IgD-negative memory B cell (primary cell): ENCODE data around the gene SETD1B. TPM values are rescaled to one million over a fixed set of nuclear protein-coding genes. Genes with fewer than 3 reads are reported as not detected.
A peak's percentile ranks its signal among the peaks of the same experiment; 100 is the strongest.
"Not testable (repeated sequence)": the region's sequence is repeated elsewhere in the genome, so short reads cannot be mapped to it uniquely, and the experiment has no call there.

Experiments
- H3K27ac Mint-ChIP-seq, 3 donors: one replicate each; pipeline ENCODE4 v1.8.0; 2020 to 2022; ENCODE audit warnings: mild to moderate bottlenecking in 3 of 3, mixed read lengths in 3 of 3, moderate library complexity in 1 of 3
- H3K27me3 Mint-ChIP-seq: one replicate; pipeline ENCODE4 v1.8.0; 2021; ENCODE audit warnings: mixed read lengths
- H3K36me3 Mint-ChIP-seq: one replicate; pipeline ENCODE4 v1.8.0; 2020; ENCODE audit warnings: mild to moderate bottlenecking, mixed read lengths
- H3K4me1 Mint-ChIP-seq, 3 donors: one replicate each; pipeline ENCODE4 v1.8.0; 2020 to 2022; ENCODE audit warnings: mixed read lengths in 3 of 3, mild to moderate bottlenecking in 1 of 3
- H3K4me3 Mint-ChIP-seq, 4 donors: one replicate each; pipeline ENCODE4 v1.8.0; 2020 to 2022; ENCODE audit warnings: mild to moderate bottlenecking in 4 of 4, mixed read lengths in 4 of 4, moderate library complexity in 3 of 4
- H3K9me3 Mint-ChIP-seq, 3 donors: one replicate each; pipeline ENCODE4 v1.8.0; 2020 to 2021; ENCODE audit warnings: mixed read lengths in 3 of 3, mild to moderate bottlenecking in 1 of 3
- polyA plus RNA-seq: library from polyadenylated mRNA; unstranded; fragments of 300-500 nt; fragmentation: Illumina TruSeq; gene quantifications from one replicate; pipeline ENCODE4 v1.2.3, GENCODE V29; 2021

Gene SETD1B
- polyA plus RNA-seq, 1 donor from 2014 or later, result 2.3 TPM

DNA sequence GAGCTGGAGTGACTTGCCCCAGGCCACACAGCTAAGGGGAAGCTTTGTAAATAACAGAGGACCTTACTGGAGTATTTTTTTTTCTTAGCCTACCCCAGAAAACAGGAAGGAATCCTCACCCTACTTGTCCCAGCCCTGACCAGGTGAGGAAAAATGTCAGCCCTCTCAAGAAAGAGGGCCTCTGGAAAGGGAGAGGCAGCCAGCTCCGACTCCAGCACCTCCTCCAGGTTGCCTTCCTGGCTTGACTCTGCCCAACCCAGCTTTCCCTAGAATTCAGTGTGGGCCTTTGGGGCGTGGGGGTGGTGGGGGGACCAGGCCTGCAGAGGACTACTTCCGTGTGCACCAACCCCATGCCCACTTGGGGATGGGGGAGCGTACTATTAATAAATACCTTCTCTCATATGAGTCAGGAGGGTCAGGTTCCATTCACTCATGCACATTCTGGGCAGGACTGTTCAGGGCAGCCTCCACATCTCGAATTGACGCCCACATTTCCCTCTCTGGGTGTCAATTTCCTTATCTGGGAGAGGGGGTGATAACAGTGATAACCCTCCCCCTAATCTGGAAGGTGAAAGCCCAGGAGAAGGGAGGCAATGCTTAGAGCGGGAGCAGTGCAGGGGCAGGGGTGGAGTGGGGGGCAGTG lies 15.5 kb upstream of the SETD1B start:
- peak overlapping the region; percentile 91 to 98 (median 94) for H3K4me3 Mint-ChIP-seq
- peaks cover 2% of the 10 kb centered on the region for H3K36me3 Mint-ChIP-seq
- H3K4me1 Mint-ChIP-seq, result peaks cover 45 to 62% (median 62%) of the 10 kb centered on the region in 3 donors
- H3K9me3 Mint-ChIP-seq, result no peaks in the 10 kb centered on the region
- H3K27me3 Mint-ChIP-seq, result no peaks in the 10 kb centered on the region
- peak overlapping the region; percentile 98 to 100 (median 100) for H3K27ac Mint-ChIP-seq

DNA sequence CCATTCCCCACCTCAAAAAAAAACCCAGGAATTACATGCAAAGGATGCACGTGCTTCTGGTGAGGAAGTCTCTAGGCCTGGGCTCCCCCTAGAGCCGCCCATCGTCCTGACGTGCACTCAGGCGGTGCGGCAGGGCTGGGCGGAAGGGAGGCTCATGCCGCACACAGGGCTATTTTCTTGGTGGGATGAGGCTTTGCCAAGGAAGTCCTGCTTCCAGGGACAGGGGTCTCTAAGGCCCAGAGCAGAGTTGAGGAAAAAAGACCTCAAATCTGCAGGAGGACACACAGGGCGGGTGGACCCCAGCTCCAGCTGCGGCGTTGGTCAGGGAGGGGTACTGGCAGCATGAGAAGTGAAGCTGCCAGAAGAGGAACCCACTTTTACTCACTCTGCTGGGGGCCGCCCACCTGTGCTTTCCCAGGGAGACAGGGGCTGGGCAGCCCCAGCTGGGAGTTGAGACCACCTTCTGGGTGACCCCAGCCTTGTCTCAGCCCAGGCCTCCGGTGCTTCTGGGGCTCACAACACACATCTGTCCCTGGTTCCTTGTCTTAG lies 14.5 kb upstream of the SETD1B start:
- H3K27me3 Mint-ChIP-seq, result no peaks in the 10 kb centered on the region
- peak overlapping the region; percentile 91 to 98 (median 94) for H3K4me3 Mint-ChIP-seq
- H3K4me1 Mint-ChIP-seq, result peaks cover 42 to 58% (median 57%) of the 10 kb centered on the region in 3 donors
- peak overlapping the region; percentile 98 to 100 (median 100) for H3K27ac Mint-ChIP-seq
- peaks cover 2% of the 10 kb centered on the region for H3K36me3 Mint-ChIP-seq
- no peaks in the 10 kb centered on the region for H3K9me3 Mint-ChIP-seq

DNA sequence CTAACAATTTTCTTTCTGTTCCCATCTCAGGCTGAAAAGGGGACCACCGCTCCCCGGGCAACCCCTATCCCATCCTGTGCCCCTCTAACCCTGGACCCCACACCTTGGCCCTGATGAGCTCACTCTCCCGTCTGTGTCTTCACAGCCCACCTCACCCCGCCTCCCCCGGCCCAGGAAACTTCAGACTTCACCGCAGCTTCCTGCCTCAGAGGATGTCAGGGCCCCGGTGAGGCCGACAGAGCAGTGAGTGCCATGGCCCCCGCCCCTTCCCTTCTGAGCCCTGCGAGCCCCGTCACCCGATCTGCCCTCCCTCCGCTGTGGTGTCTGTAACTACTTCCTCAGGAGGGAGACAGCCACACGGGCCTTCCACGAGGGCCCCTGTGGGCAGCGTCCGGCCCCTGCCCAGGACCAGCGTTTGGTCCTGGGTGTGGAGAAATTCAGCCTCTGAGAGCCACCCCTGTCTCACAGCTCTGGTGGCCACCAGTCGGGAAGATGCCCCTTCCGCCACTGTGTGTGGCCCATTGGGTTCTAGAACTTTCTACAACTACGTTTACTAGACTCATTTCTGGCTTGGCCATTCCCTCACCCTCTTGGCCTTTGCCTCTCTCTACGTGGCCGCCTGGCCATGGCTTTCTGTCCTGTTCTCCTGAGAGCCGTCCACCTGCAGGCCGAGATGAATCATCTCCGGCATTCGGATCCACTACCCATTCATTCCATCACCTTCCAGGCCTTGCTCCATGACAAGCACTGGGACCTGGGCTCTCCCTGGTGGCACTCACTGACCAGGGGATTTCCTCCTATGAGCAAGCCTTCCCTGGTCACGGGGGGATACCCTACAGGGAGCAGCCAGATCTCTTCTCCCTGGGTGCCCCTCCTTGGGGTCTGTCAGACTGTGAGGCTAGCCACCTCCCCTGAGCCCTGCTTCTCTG lies 13.7 kb upstream of the SETD1B start:
- Mint-ChIP-seq H3K9me3 (no peaks in the 10 kb centered on the region), H3K4me3 (peak overlapping the region; percentile 91 to 98 (median 94)), H3K36me3 (peaks cover 2% of the 10 kb centered on the region), H3K4me1 (peaks cover 43 to 58% (median 56%) of the 10 kb centered on the region in 3 donors), H3K27me3 (no peaks in the 10 kb centered on the region), H3K27ac (peak overlapping the region; percentile 98 to 100 (median 100))

- Mint-ChIP-seq H3K27ac (peak overlapping the region; percentile 98 to 100 (median 100)), H3K4me1 (peaks cover 42 to 59% (median 56%) of the 10 kb centered on the region in 3 donors), H3K4me3 (peak overlapping the region; percentile 91 to 97 (median 94))
- not testable (repeated sequence) for H3K27me3 Mint-ChIP-seq, H3K36me3 Mint-ChIP-seq, H3K9me3 Mint-ChIP-seq
These were observed 13.0 kb upstream of the SETD1B start for GRCh38 chr12:121790785-121791184.

DNA sequence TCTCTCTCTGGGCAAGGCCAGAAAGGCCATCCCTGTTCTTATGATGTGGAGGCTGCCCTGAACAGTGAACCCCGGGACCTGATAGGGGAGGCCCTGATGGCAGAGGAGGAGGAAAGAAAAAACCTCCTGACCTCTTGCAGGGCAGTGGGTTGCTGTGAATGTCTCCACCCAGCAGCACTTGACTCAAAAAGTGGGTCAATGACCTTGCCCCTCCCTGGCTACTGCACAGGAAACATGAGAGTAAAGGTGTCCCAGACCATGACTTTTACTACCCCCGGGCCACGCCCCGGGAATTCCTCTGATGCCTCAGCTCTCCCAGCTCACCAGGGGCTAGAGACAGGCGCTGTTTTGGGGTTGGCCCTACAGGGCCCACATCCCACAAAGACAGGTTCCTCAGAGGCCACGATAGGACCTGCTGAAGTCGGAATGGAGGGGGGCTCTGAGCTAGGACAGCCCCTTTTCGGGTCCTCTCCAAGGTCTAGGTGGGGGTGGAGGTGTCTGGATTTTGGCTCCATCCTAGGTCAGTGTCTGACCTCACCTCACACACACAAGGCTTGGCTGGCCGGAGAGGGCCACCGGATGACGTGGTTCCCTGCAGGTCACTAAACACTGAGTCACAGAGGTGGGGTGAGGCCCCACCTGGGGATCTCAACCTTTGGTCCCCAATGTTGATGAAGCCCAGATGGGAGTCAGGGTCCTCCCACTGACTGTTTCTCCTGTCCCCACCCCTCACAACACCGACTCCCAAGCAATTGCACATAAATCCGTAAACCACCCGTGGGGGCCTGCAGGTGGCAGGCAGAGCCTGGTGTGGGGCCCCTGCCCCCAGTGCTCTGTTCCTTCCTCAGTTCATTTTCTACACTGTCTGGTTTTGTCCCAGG lies 11.9 kb upstream of the SETD1B start:
- Mint-ChIP-seq H3K4me3 (peak overlapping the region; percentile 91 to 97 (median 94)), H3K4me1 (peaks cover 40 to 50% (median 49%) of the 10 kb centered on the region in 3 donors), H3K27me3 (no peaks in the 10 kb centered on the region), H3K27ac (peak overlapping the region; percentile 98 to 100 (median 100)), H3K36me3 (peaks cover 2% of the 10 kb centered on the region), H3K9me3 (no peaks in the 10 kb centered on the region)

DNA sequence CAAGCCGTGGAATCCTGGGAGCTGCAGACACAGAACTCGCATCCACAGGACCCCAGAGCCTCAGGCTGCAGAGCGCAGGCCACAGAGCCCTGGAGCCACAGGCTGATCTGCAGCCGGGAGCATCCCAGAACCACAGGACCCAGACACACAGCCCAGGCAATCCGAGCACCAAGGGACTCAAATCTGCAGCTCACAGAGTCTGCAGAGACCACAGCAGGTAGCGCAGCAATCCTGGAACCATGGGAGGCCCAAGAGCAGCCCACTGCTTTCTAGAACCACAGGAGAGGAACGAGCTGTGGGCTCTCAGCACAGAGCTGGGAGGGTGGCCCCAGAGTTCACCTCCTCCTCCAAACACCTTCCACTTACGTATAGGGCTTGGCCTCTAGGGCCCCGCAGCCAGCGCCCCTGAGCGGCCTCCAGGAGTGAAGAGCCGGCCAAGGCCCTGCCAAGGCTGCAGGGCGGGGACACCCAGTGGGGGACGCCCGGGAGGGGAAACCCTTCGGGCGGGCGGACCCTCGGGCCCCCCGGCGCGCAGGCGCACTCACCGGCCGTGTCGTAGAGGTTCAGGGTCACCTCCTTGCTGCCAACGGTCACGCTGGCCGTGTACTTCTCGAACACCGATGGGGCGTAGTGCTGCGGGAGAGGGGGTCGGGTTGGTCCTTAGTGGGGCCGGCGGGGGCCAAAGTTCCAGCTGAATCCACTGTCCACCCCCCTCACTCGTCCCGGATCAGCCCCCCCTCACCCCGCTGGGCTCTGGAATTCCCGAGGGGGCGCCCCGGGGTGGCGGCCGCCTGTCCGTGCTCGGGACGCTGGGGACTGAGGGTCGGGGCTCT lies 11.0 kb upstream of the SETD1B start:
- peak overlapping the region; percentile 91 to 97 (median 94) for H3K4me3 Mint-ChIP-seq
- no peaks in the 10 kb centered on the region for H3K9me3 Mint-ChIP-seq
- peak overlapping the region; percentile 98 to 100 (median 100) for H3K27ac Mint-ChIP-seq
- no peaks in the 10 kb centered on the region for H3K36me3 Mint-ChIP-seq
- H3K4me1 Mint-ChIP-seq, result peaks cover 32 to 46% (median 46%) of the 10 kb centered on the region in 3 donors
- H3K27me3 Mint-ChIP-seq, result no peaks in the 10 kb centered on the region

DNA sequence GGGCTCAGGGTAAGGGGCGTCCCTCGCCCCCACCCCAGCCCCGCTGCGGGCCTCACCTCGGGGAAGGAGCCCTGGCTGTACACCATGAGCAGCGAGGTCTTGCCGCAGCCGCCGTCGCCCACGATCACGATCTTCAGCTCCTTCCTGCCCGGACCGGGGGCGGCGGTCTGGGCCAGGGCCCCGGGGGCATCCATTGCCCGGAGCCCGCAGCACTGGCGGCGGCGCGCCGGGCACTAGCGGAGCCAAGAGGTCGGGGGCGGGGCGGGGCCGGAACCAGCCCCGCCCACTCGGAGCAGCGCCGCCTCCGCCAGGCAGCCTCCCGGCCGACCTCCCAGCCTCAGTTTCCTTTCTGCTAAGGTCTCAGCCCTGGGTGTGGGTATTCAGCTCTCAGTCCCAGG lies 10.4 kb upstream of the SETD1B start, which contains the start of gene RHOF:
Gene RHOF, minus strand, starts transcription at position 249 of the 398 bp plus-strand sequence. Its CDS starts 55 bp downstream, at position 194.
- Mint-ChIP-seq H3K27me3 (no peaks in the 10 kb centered on the region), H3K36me3 (no peaks in the 10 kb centered on the region), H3K9me3 (no peaks in the 10 kb centered on the region), H3K4me1 (peaks cover 34 to 45% (median 42%) of the 10 kb centered on the region in 3 donors), H3K27ac (peak within 1 kb of the TSS; percentile 98 to 100 (median 100)), H3K4me3 (peak within 1 kb of the TSS; percentile 91 to 97 (median 94))

DNA sequence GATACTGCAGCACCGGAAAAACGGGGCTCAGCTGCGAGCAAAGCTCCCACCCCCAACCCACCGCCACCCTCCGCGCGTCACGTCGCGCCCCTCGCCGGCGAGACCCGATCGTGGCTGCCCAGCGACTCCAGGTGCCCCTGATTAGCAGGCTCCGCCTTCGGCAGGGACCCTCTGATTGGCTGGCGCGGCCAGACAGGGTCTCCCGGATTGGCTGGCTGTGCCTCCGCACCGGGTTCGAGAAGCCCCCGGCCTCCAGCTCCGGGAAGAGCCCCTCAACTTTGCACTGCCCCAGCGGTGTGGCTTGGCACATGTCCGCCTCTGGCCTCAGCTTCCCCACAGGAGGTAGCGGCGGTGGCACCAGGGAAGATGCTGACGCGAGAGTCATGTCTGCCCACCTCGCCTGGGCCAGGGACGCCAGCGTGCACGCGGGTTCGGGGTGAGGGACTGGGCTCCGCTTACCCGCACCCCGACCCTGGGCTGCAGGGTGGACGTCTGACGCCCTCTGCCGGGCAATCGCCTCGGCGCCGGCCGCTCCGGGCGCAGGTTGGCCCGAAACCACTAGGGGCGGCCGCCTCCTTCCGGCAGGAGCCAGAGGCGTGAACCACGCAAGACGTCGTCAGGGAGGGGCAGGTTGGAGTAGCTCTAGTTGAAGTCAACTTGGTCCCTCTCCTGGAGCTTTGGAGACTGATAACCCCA lies 9.8 kb upstream of the SETD1B start:
- Mint-ChIP-seq H3K36me3 (no peaks in the 10 kb centered on the region), H3K27me3 (no peaks in the 10 kb centered on the region), H3K4me1 (peaks cover 38 to 45% (median 38%) of the 10 kb centered on the region in 3 donors), H3K27ac (peak overlapping the region; percentile 92 to 97 (median 96)), H3K9me3 (no peaks in the 10 kb centered on the region), H3K4me3 (peak overlapping the region; percentile 91 to 95 (median 93))

DNA sequence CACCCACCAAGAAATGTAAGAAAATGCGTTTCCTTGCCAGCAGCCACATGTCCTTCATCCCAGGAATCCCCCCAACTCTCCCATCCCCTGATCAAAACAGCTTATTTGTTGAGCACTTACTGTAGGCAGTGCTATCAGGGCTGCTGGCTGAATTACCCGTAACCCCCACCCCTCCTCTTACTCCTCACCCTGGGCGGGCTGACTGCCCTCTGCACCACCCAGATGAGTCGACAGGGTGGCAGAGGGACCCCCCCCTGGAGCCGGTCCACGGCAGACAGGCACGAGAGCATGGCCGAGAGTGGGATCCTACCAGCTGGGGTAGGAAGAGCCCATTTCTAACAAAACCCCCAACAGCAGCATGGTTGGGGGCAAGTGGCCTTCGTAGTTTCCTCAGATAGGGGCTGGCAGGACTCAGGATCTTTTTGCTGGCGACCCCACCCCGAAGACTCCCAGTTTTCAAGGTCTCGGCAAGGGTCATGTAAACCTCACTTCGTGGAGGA lies 9.2 kb upstream of the SETD1B start:
- no peaks in the 10 kb centered on the region for H3K36me3 Mint-ChIP-seq
- H3K4me3 Mint-ChIP-seq, result peak overlapping the region; percentile 91 to 95 (median 93)
- peaks cover 40 to 45% (median 42%) of the 10 kb centered on the region in 3 donors for H3K4me1 Mint-ChIP-seq

GRCh38 chr12:121795034-121795968 lies 8.5 kb upstream of the SETD1B start:
- H3K9me3 Mint-ChIP-seq, result no peaks in the 10 kb centered on the region
- H3K27ac Mint-ChIP-seq, result peak overlapping the region; percentile 92 to 97 (median 96)
- no peaks in the 10 kb centered on the region for H3K36me3 Mint-ChIP-seq
- H3K27me3 Mint-ChIP-seq, result no peaks in the 10 kb centered on the region
- peaks cover 35 to 39% (median 36%) of the 10 kb centered on the region in 3 donors for H3K4me1 Mint-ChIP-seq
- H3K4me3 Mint-ChIP-seq, result peak overlapping the region; percentile 91 to 95 (median 93)

More for the DNA sequence above, 9.2 kb upstream of the SETD1B start:
- Mint-ChIP-seq H3K9me3 (no peaks in the 10 kb centered on the region), H3K27me3 (no peaks in the 10 kb centered on the region), H3K27ac (peak overlapping the region; percentile 92 to 97 (median 96))

DNA sequence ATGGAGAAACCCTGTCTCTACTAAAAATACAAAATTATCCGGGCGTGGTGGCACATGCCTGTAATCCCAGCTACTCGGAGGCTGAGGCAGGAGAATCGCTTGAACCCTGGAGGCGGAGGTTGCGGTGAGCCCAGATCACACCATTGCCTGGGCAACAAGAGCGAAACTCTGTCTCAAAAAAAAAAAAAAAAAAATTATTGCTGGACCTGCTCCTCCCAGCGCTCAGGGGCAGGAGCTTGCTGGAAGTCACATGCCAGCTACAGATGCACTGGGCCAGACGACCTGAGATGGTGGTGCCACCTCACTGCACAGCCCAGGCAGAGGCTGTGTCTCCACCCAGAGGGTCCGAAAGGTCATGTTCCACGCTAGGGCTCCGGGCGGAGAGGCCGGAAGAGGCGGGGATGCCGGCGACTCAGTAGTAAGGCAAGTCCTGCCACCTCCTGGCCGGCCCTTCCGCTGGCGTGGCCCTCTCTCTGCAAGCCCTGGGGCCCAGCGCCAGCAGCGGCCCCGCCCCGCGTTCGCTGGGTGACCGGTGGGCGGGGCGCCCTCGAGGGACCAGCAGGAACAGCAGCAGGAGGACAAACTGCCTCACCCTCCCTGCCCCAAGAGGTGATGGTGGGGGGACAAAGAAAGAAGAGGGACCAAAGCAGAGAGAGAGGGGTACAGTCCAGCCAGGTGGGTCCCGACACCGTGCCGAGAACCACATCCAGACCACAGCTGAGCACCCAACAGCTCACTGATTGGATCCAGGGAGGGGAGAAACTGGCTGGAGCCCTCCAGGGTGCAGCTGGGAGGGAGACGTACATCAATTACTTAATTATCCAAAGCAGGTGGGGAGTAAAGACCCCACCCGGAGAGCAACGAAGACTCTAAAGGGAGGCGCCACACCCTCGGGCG lies 6.7 kb upstream of the SETD1B start:
- peak overlapping the region; percentile 43 to 88 (median 63) for H3K27ac Mint-ChIP-seq
- no peaks in the 10 kb centered on the region for H3K27me3 Mint-ChIP-seq
- peaks cover 2% of the 10 kb centered on the region for H3K36me3 Mint-ChIP-seq
- H3K4me1 Mint-ChIP-seq, result peaks cover 24 to 27% (median 25%) of the 10 kb centered on the region in 3 donors
- H3K4me3 Mint-ChIP-seq, result peak overlapping the region in 3 of 4 donors; percentile 28 to 86 (median 63)
- H3K9me3 Mint-ChIP-seq, result no peaks in the 10 kb centered on the region
